Measurements from ENCODE around the gene RNASE8. TPM values are rescaled to one million over a fixed set of nuclear protein-coding genes. Genes with fewer than 3 reads are reported as not detected.

RNASE8 gene
- total and polyA plus RNA-seq, 2 of the 8 experiments (the other 6 are each of a cell fraction or from before 2014, with no cell fraction given), result not detected

GRCh38 chr14:21089271-21089670 lies 31.6 kb downstream of the RNASE8 start (continued):
- TF ChIP-seq CTCF (IDR thresholded peaks at IDR 0.05; ENCODE audit: control extremely low read depth in 1 of 3, insufficient read depth in 1 of 3, low read depth in 1 of 3, low read length in 3 of 3) (no peak), TCF12 (IDR thresholded peaks at IDR 0.05; ENCODE audit: low read depth, low read length) (no peak), CHD1 (IDR thresholded peaks at IDR 0.05; ENCODE audit: low read depth, low read length) (no peak)
